WTC11 (cell line): ENCODE data around the gene UCHL1. TPM values are rescaled to one million over a fixed set of nuclear protein-coding genes. Genes with fewer than 3 reads are reported as not detected.

ENCODE experiments used
- ATAC-seq: fragments of 200-7000 bp; cut with Tn5 transposase; 2 replicates; pipeline ENCODE4 v1.10.0; 2021; ENCODE audit warnings: mild to moderate bottlenecking, moderate library complexity
- CTCF ChIA-PET: fragments of 300-600 bp; sonication (Branson Sonifier 250); formaldehyde crosslinking; loops from one replicate; lab custom pipeline; 2021; ENCODE audit warnings: antibody characterized with exemption; lab: Charles Lee
- POLR2A ChIA-PET: fragments of 350-600 bp; sonication (Branson Sonifier 250); formaldehyde crosslinking; loops from one replicate; lab custom pipeline; 2021; ENCODE audit warnings: antibody characterized with exemption; lab: Charles Lee
- DNase-seq: peaks from one replicate; pipeline ENCODE4 v3.0.0; 2021; ENCODE audit warnings: low spot score
- H3K27ac Mint-ChIP-seq: 2 replicates; pipeline ENCODE4 v1.8.0; 2021; ENCODE audit warnings: mixed read lengths
- H3K27me3 Mint-ChIP-seq: 2 replicates; pipeline ENCODE4 v1.8.0; 2021; ENCODE audit warnings: low read depth, mild to moderate bottlenecking, moderate library complexity, mixed read lengths
- H3K36me3 Mint-ChIP-seq: 2 replicates; pipeline ENCODE4 v1.8.0; 2021; ENCODE audit warnings: mixed read lengths
- H3K4me1 Mint-ChIP-seq: 2 replicates; pipeline ENCODE4 v1.8.0; 2022; ENCODE audit warnings: mixed read lengths
- H3K4me3 Mint-ChIP-seq: 2 replicates; pipeline ENCODE4 v1.8.0; 2021; ENCODE audit warnings: mild to moderate bottlenecking, moderate library complexity, mixed read lengths
- H3K9me3 Mint-ChIP-seq: 2 replicates; pipeline ENCODE4 v1.8.0; 2021; ENCODE audit warnings: mixed read lengths
- AFF4 ChIP-seq: sonication (generic); formaldehyde crosslinking; IDR thresholded peaks from 2 replicates; pipeline ENCODE4 v1.8.1; 2023; ENCODE audit warnings: mild to moderate bottlenecking, missing genetic modification reagents, borderline replicate concordance
- GTF2I ChIP-seq: fragments of 250-450 bp; sonication (Bioruptor Pico); conservative IDR thresholded peaks from 2 replicates; pipeline ENCODE4 v1.4.0; 2021; ENCODE audit warnings: mild to moderate bottlenecking
- JUN ChIP-seq: sonication (generic); formaldehyde crosslinking; IDR thresholded peaks from 2 replicates; pipeline ENCODE4 v1.8.0; 2023; ENCODE audit warnings: mild to moderate bottlenecking, missing genetic modification reagents
- PREB ChIP-seq: sonication (generic); formaldehyde crosslinking; IDR thresholded peaks from 2 replicates; pipeline ENCODE4 v1.8.1; 2022; ENCODE audit warnings: mild to moderate bottlenecking, missing genetic modification reagents, moderate library complexity, borderline replicate concordance
- RELA ChIP-seq: sonication (generic); formaldehyde crosslinking; IDR thresholded peaks from 2 replicates; pipeline ENCODE4 v1.8.1; 2022; ENCODE audit warnings: missing genetic modification reagents, mild to moderate bottlenecking, borderline replicate concordance
- ZBTB21 ChIP-seq: sonication (generic); formaldehyde crosslinking; IDR thresholded peaks from 2 replicates; pipeline ENCODE4 v1.8.1; 2023; ENCODE audit warnings: mild to moderate bottlenecking, missing genetic modification reagents, borderline replicate concordance
- ZBTB43 ChIP-seq: sonication (generic); formaldehyde crosslinking; IDR thresholded peaks from 2 replicates; pipeline ENCODE4 v1.8.1; 2023; ENCODE audit warnings: mild to moderate bottlenecking, missing genetic modification reagents
- ZSCAN18 ChIP-seq: fragments of 250-450 bp; sonication (Bioruptor Pico); IDR thresholded peaks from 2 replicates; pipeline ENCODE4 v2.1.2; 2022; ENCODE audit warnings: mild to moderate bottlenecking, moderate library complexity
- total RNA-seq: library from RNA; stranded (reverse); gene quantifications from 3 replicates; pipeline ENCODE4 v1.2.3, GENCODE V29; 2021
- TF ChIP-seq, protein P1 (sequence below): fragments of 250-450 bp; sonication (Bioruptor Pico); IDR thresholded peaks from 2 replicates; pipeline ENCODE4 v1.9.0; 2021; ENCODE audit warnings: moderate library complexity, mild to moderate bottlenecking, inconsistent platforms, borderline replicate concordance
- TF ChIP-seq, protein P2 (sequence below): sonication (generic); formaldehyde crosslinking; IDR thresholded peaks from 2 replicates; pipeline ENCODE4 v1.8.1; 2023; ENCODE audit warnings: mild to moderate bottlenecking, missing genetic modification reagents, moderate library complexity
- TF ChIP-seq, protein P3 (sequence below): sonication (generic); formaldehyde crosslinking; IDR thresholded peaks from 2 replicates; pipeline ENCODE4 v1.8.1; 2023; ENCODE audit warnings: mild to moderate bottlenecking, missing genetic modification reagents, moderate library complexity
- TF ChIP-seq, protein P4 (sequence below): fragments of 250-450 bp; sonication (Bioruptor Pico); IDR thresholded peaks from 2 replicates; pipeline ENCODE4 v1.9.0; 2021; ENCODE audit warnings: mild to moderate bottlenecking
- TF ChIP-seq, protein P5 (sequence below): sonication (generic); formaldehyde crosslinking; IDR thresholded peaks from 2 replicates; pipeline ENCODE4 v1.8.0; 2022; ENCODE audit warnings: missing genetic modification reagents
- TF ChIP-seq, protein P6 (sequence below): fragments of 250-450 bp; sonication (Bioruptor Pico); IDR thresholded peaks from 2 replicates; pipeline ENCODE4 v1.8.0; 2021; ENCODE audit warnings: mild to moderate bottlenecking

Gene UCHL1
- total RNA-seq, 1 experiment from 2014 or later, result 548 TPM

GRCh38 chr4:41257906-41258305 lies 1.2 kb downstream of the UCHL1 start:
- ChIA-PET CTCF (interaction anchor here (0.6 to 3.9 kb wide), 10 partner anchors 23 to 417 kb away, joined by 3 to 14 read pairs (median 6); partner anchors contain the start of gene APBB2), POLR2A (interaction anchor here (1.5 to 2.3 kb wide), 2 partner anchors 11 to 43 kb away, joined by 9 read pairs; partner anchors contain the start of gene APBB2)
- Mint-ChIP-seq H3K4me1 (peaks cover 32% of the 10 kb centered on the region), H3K9me3 (peaks cover 5% of the 10 kb centered on the region), H3K4me3 (peak overlapping the region; percentile 94), H3K27me3 (no peaks in the 10 kb centered on the region; the same call in 1 of the 2 replicates), H3K27ac (peak overlapping the region; percentile 80), H3K36me3 (peaks cover 50% of the 10 kb centered on the region)
- TF ChIP-seq, protein P1, sequence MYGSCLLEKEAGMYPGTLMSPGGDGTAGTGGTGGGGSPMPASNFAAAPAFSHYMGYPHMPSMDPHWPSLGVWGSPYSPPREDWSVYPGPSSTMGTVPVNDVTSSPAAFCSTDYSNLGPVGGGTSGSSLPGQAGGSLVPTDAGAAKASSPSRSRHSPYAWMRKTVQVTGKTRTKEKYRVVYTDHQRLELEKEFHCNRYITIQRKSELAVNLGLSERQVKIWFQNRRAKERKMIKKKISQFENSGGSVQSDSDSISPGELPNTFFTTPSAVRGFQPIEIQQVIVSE (CRISPR knock-in tag), result no peak
- TF ChIP-seq AFF4 (CRISPR knock-in tag) (no peak), GTF2I (CRISPR knock-in tag) (no peak), ZBTB43 (no peak), PREB (CRISPR knock-in tag) (no peak), JUN (CRISPR knock-in tag) (no peak), RELA (CRISPR knock-in tag) (no peak), ZSCAN18 (CRISPR knock-in tag) (no peak), ZBTB21 (CRISPR knock-in tag) (no peak)
- TF ChIP-seq, protein P2, sequence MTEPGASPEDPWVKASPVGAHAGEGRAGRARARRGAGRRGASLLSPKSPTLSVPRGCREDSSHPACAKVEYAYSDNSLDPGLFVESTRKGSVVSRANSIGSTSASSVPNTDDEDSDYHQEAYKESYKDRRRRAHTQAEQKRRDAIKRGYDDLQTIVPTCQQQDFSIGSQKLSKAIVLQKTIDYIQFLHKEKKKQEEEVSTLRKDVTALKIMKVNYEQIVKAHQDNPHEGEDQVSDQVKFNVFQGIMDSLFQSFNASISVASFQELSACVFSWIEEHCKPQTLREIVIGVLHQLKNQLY, result no peak
- TF ChIP-seq, protein P3, sequence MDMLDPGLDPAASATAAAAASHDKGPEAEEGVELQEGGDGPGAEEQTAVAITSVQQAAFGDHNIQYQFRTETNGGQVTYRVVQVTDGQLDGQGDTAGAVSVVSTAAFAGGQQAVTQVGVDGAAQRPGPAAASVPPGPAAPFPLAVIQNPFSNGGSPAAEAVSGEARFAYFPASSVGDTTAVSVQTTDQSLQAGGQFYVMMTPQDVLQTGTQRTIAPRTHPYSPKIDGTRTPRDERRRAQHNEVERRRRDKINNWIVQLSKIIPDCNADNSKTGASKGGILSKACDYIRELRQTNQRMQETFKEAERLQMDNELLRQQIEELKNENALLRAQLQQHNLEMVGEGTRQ (CRISPR knock-in tag), result no peak
- TF ChIP-seq, protein P4, sequence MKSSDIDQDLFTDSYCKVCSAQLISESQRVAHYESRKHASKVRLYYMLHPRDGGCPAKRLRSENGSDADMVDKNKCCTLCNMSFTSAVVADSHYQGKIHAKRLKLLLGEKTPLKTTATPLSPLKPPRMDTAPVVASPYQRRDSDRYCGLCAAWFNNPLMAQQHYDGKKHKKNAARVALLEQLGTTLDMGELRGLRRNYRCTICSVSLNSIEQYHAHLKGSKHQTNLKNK (CRISPR knock-in tag), result no peak
- TF ChIP-seq, protein P5, sequence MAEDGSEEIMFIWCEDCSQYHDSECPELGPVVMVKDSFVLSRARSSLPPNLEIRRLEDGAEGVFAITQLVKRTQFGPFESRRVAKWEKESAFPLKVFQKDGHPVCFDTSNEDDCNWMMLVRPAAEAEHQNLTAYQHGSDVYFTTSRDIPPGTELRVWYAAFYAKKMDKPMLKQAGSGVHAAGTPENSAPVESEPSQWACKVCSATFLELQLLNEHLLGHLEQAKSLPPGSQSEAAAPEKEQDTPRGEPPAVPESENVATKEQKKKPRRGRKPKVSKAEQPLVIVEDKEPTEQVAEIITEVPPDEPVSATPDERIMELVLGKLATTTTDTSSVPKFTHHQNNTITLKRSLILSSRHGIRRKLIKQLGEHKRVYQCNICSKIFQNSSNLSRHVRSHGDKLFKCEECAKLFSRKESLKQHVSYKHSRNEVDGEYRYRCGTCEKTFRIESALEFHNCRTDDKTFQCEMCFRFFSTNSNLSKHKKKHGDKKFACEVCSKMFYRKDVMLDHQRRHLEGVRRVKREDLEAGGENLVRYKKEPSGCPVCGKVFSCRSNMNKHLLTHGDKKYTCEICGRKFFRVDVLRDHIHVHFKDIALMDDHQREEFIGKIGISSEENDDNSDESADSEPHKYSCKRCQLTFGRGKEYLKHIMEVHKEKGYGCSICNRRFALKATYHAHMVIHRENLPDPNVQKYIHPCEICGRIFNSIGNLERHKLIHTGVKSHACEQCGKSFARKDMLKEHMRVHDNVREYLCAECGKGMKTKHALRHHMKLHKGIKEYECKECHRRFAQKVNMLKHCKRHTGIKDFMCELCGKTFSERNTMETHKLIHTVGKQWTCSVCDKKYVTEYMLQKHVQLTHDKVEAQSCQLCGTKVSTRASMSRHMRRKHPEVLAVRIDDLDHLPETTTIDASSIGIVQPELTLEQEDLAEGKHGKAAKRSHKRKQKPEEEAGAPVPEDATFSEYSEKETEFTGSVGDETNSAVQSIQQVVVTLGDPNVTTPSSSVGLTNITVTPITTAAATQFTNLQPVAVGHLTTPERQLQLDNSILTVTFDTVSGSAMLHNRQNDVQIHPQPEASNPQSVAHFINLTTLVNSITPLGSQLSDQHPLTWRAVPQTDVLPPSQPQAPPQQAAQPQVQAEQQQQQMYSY, result no peak
- TF ChIP-seq, protein P6, sequence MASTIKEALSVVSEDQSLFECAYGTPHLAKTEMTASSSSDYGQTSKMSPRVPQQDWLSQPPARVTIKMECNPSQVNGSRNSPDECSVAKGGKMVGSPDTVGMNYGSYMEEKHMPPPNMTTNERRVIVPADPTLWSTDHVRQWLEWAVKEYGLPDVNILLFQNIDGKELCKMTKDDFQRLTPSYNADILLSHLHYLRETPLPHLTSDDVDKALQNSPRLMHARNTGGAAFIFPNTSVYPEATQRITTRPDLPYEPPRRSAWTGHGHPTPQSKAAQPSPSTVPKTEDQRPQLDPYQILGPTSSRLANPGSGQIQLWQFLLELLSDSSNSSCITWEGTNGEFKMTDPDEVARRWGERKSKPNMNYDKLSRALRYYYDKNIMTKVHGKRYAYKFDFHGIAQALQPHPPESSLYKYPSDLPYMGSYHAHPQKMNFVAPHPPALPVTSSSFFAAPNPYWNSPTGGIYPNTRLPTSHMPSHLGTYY (CRISPR knock-in tag), result no peak
- peak; percentile 2; the same call in 1 of the 2 replicates for ATAC-seq
- no peak for DNase-seq
